ENCODE data around the gene COL5A1.

Gene COL5A1

GRCh38 chr9:134741846-134742245, 100.2 kb downstream of the COL5A1 start (continued):
- TF ChIP-seq TSHZ2 (CRISPR knock-in tag; IDR thresholded peaks at IDR 0.05) (no peak), ISL1 (CRISPR knock-in tag; IDR thresholded peaks at IDR 0.05) (no peak), ZNF70 (CRISPR knock-in tag; IDR thresholded peaks at IDR 0.05) (no peak), CSDC2 (CRISPR knock-in tag; IDR thresholded peaks at IDR 0.05) (no peak), TCF4 (CRISPR knock-in tag; IDR thresholded peaks at IDR 0.05; ENCODE audit: borderline replicate concordance) (no peak), ARNTL (CRISPR knock-in tag; IDR thresholded peaks at IDR 0.05; ENCODE audit: borderline replicate concordance, low read depth) (no peak), ZNF8 (CRISPR knock-in tag; IDR thresholded peaks at IDR 0.05) (no peak), GLIS3 (CRISPR knock-in tag; IDR thresholded peaks at IDR 0.05) (no peak), TOX (CRISPR knock-in tag; IDR thresholded peaks at IDR 0.05; ENCODE audit: borderline replicate concordance) (no peak), ZFP3 (CRISPR knock-in tag; IDR thresholded peaks at IDR 0.05) (no peak)

- ATAC-seq = no peak
- TF ChIP-seq CSRNP3 (CRISPR knock-in tag; IDR thresholded peaks at IDR 0.05) (no peak), ZFP3 (CRISPR knock-in tag; IDR thresholded peaks at IDR 0.05) (no peak), POU6F1 (CRISPR knock-in tag; IDR thresholded peaks at IDR 0.05; ENCODE audit: borderline replicate concordance, low read depth) (no peak), TOX (CRISPR knock-in tag; IDR thresholded peaks at IDR 0.05; ENCODE audit: borderline replicate concordance) (no peak), SNAI2 (CRISPR knock-in tag; IDR thresholded peaks at IDR 0.05) (no peak), ESRRG (CRISPR knock-in tag; IDR thresholded peaks at IDR 0.05) (no peak), ZNF70 (CRISPR knock-in tag; IDR thresholded peaks at IDR 0.05) (no peak), RARB (CRISPR knock-in tag; IDR thresholded peaks at IDR 0.05) (no peak), ZNF8 (CRISPR knock-in tag; IDR thresholded peaks at IDR 0.05) (no peak), ISL1 (CRISPR knock-in tag; IDR thresholded peaks at IDR 0.05) (no peak), TSHZ2 (CRISPR knock-in tag; IDR thresholded peaks at IDR 0.05) (no peak), BACH2 (CRISPR knock-in tag; IDR thresholded peaks at IDR 0.05; ENCODE audit: borderline replicate concordance) (no peak)
Observed at GRCh38 chr9:134742822-134743535, 101.4 kb downstream of the COL5A1 start.

- no peak for ATAC-seq
- no peak for TF ChIP-seq TSHZ2 (CRISPR knock-in tag; IDR thresholded peaks at IDR 0.05)
- TF ChIP-seq ZFP30 (CRISPR knock-in tag; IDR thresholded peaks at IDR 0.05) = no peak
- no peak for TF ChIP-seq CREB5 (CRISPR knock-in tag; IDR thresholded peaks at IDR 0.05; ENCODE audit: low read depth)
- TF ChIP-seq BACH2 (CRISPR knock-in tag; IDR thresholded peaks at IDR 0.05; ENCODE audit: borderline replicate concordance) = no peak
- TF ChIP-seq ZC3H10 (CRISPR knock-in tag; IDR thresholded peaks at IDR 0.05) = no peak
- no peak for TF ChIP-seq ZNF70 (CRISPR knock-in tag; IDR thresholded peaks at IDR 0.05)
- no peak for TF ChIP-seq ZNF8 (CRISPR knock-in tag; IDR thresholded peaks at IDR 0.05)
- TF ChIP-seq ISL1 (CRISPR knock-in tag; IDR thresholded peaks at IDR 0.05) = no peak
- TF ChIP-seq ZFP3 (CRISPR knock-in tag; IDR thresholded peaks at IDR 0.05) = no peak
- TF ChIP-seq RARB (CRISPR knock-in tag; IDR thresholded peaks at IDR 0.05) = no peak
- TF ChIP-seq TOX (CRISPR knock-in tag; IDR thresholded peaks at IDR 0.05; ENCODE audit: borderline replicate concordance) = no peak
- TF ChIP-seq POU6F1 (CRISPR knock-in tag; IDR thresholded peaks at IDR 0.05; ENCODE audit: borderline replicate concordance, low read depth) = no peak
- TF ChIP-seq CSDC2 (CRISPR knock-in tag; IDR thresholded peaks at IDR 0.05) = no peak
Observed at GRCh38 chr9:134743853-134744252, 102.2 kb downstream of the COL5A1 start.

All from SK-N-SH treated with all-trans-retinoic acid at 6 μM for 48 hours (cell line).